PC-9 (cell line): Measurements from ENCODE around the gene AGPAT3.

Experiments used
- EZH2 ChIP-seq: fragments of 200-600 bp; sonication (generic); IDR thresholded peaks from 2 replicates; pipeline ENCODE4 v1.8.0; 2017; ENCODE audit warnings: antibody characterized with exemption, low read depth
- TF ChIP-seq, protein P1 (sequence below): fragments of 200-600 bp; sonication (generic); conservative IDR thresholded peaks from 2 replicates; pipeline ENCODE4 v1.6.1; 2017; ENCODE audit warnings: mixed run types, antibody characterized with exemption, mild to moderate bottlenecking, moderate library complexity

- TF ChIP-seq, protein P1, sequence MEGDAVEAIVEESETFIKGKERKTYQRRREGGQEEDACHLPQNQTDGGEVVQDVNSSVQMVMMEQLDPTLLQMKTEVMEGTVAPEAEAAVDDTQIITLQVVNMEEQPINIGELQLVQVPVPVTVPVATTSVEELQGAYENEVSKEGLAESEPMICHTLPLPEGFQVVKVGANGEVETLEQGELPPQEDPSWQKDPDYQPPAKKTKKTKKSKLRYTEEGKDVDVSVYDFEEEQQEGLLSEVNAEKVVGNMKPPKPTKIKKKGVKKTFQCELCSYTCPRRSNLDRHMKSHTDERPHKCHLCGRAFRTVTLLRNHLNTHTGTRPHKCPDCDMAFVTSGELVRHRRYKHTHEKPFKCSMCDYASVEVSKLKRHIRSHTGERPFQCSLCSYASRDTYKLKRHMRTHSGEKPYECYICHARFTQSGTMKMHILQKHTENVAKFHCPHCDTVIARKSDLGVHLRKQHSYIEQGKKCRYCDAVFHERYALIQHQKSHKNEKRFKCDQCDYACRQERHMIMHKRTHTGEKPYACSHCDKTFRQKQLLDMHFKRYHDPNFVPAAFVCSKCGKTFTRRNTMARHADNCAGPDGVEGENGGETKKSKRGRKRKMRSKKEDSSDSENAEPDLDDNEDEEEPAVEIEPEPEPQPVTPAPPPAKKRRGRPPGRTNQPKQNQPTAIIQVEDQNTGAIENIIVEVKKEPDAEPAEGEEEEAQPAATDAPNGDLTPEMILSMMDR, result no peak
- no peak for TF ChIP-seq EZH2
These were observed 154.5 kb downstream of the AGPAT3 start for GRCh38 chr21:44019568-44019958.
